Measurements from ENCODE around the gene TRAK1. TPM values are rescaled to one million over a fixed set of nuclear protein-coding genes. Genes with fewer than 3 reads are reported as not detected.

TRAK1 gene
- polyA plus RNA-seq, 1 donor (not counting 4 experiments of a cell fraction or from before 2014, with no cell fraction given) = 58.2 TPM

GRCh38 chr3:42095540-42095939 is 4.4 kb downstream of the TRAK1 start:
- H3K79me2 ChIP-seq (ENCODE audit: control insufficient read depth, insufficient read depth, low read length) = peaks cover 81% of the 10 kb centered on the region

GRCh38 chr3:42096796-42097565 is 5.8 kb downstream of the TRAK1 start:
- FAIRE-seq = no peak
- H3K4me1 ChIP-seq (ENCODE audit: control insufficient read depth, extremely low read depth, insufficient read depth, low read length) = peaks cover 43% of the 10 kb centered on the region

More at GRCh38 chr3:42095540-42095939, 4.4 kb downstream of the TRAK1 start:
- H3K27me3 ChIP-seq (ENCODE audit: control insufficient read depth, extremely low read depth, insufficient read depth, low read length) = no peaks in the 10 kb centered on the region
- no peaks in the 10 kb centered on the region for H4K20me1 ChIP-seq (ENCODE audit: control insufficient read depth, extremely low read depth, insufficient read depth, low read length)
- no peak overlapping the region for H3K4me2 ChIP-seq (ENCODE audit: control insufficient read depth, extremely low read depth, insufficient read depth, low read depth, low read length)
- no peak for FAIRE-seq
- H3K9me3 ChIP-seq (ENCODE audit: control insufficient read depth, low read depth, low read length) = no peaks in the 10 kb centered on the region
- peaks cover 12 to 21% of the 10 kb centered on the region in 2 experiments for H3K36me3 ChIP-seq (ENCODE audit: control insufficient read depth in 2 of 2, extremely low read depth in 1 of 2, insufficient read depth in 2 of 2, low read length in 2 of 2)
- no peak overlapping the region for H3K27ac ChIP-seq (ENCODE audit: control insufficient read depth, insufficient read depth, low read length)
- peaks cover 43% of the 10 kb centered on the region for H3K4me1 ChIP-seq (ENCODE audit: control insufficient read depth, extremely low read depth, insufficient read depth, low read length)
- dilution Hi-C loops (cut with MboI; ENCODE audit: extremely low pct_ligation_motif_present, low sequenced_read_pairs) = no loop called here
- H3K4me3 ChIP-seq (ENCODE audit: control insufficient read depth in 2 of 3, extremely low read depth in 1 of 3, insufficient read depth in 2 of 3, low read depth in 1 of 3, low read length in 3 of 3) = no peak overlapping the region
- DNase-seq (ENCODE audit: low read depth, low spot score) = no peak
- peaks cover 1% of the 10 kb centered on the region for H3K9me1 ChIP-seq (ENCODE audit: control insufficient read depth, extremely low read depth, insufficient read depth, low read length)
- no peak overlapping the region for H2AFZ ChIP-seq (ENCODE audit: control insufficient read depth, low read length)
- no peak overlapping the region for H3K9ac ChIP-seq (ENCODE audit: control insufficient read depth, extremely low read depth, insufficient read depth, low read length)
- TF ChIP-seq EZH2 (IDR thresholded peaks at IDR 0.05; ENCODE audit: low read length) = no peak
- TF ChIP-seq CTCF (optimal IDR thresholded peaks at IDR 0.05 in 1 of 3, IDR thresholded peaks at IDR 0.05 in 1 of 3, conservative IDR thresholded peaks at IDR 0.05 in 1 of 3; ENCODE audit: extremely low read depth in 1 of 3, insufficient read depth in 2 of 3, low read length in 3 of 3) = no peak

More at GRCh38 chr3:42096796-42097565, 5.8 kb downstream of the TRAK1 start:
- Histone ChIP-seq H3K27ac (ENCODE audit: control insufficient read depth, insufficient read depth, low read length) (peak overlapping the region; percentile 3), H4K20me1 (ENCODE audit: control insufficient read depth, extremely low read depth, insufficient read depth, low read length) (no peaks in the 10 kb centered on the region), H3K9me3 (ENCODE audit: control insufficient read depth, low read depth, low read length) (no peaks in the 10 kb centered on the region), H3K36me3 (ENCODE audit: control insufficient read depth in 2 of 2, extremely low read depth in 1 of 2, insufficient read depth in 2 of 2, low read length in 2 of 2) (peaks cover 12 to 25% of the 10 kb centered on the region in 2 experiments), H3K27me3 (ENCODE audit: control insufficient read depth, extremely low read depth, insufficient read depth, low read length) (no peaks in the 10 kb centered on the region), H3K4me2 (ENCODE audit: control insufficient read depth, extremely low read depth, insufficient read depth, low read depth, low read length) (peak overlapping the region; percentile 55), H3K9me1 (ENCODE audit: control insufficient read depth, extremely low read depth, insufficient read depth, low read length) (no peaks in the 10 kb centered on the region), H3K9ac (ENCODE audit: control insufficient read depth, extremely low read depth, insufficient read depth, low read length) (no peak overlapping the region), H3K4me3 (ENCODE audit: control insufficient read depth in 2 of 3, extremely low read depth in 1 of 3, insufficient read depth in 2 of 3, low read depth in 1 of 3, low read length in 3 of 3) (no peak overlapping the region), H2AFZ (ENCODE audit: control insufficient read depth, low read length) (no peak overlapping the region), H3K79me2 (ENCODE audit: control insufficient read depth, insufficient read depth, low read length) (peaks cover 85% of the 10 kb centered on the region)
- DNase-seq (ENCODE audit: low read depth, low spot score) = no peak
- dilution Hi-C loops (cut with MboI; ENCODE audit: extremely low pct_ligation_motif_present, low sequenced_read_pairs) = no loop called here
- TF ChIP-seq EZH2 (IDR thresholded peaks at IDR 0.05; ENCODE audit: low read length) = no peak
- TF ChIP-seq CTCF (optimal IDR thresholded peaks at IDR 0.05 in 1 of 3, IDR thresholded peaks at IDR 0.05 in 1 of 3, conservative IDR thresholded peaks at IDR 0.05 in 1 of 3; ENCODE audit: extremely low read depth in 1 of 3, insufficient read depth in 2 of 3, low read length in 3 of 3) = no peak
